HCT116 (cell line): ENCODE results near the gene ZDHHC14.

Experiments used
- EGR1 ChIP-seq: IDR thresholded peaks from 2 replicates; pipeline ENCODE4 v1.6.1; 2012; ENCODE audit warnings: low read depth
- EZH2 ChIP-seq: fragments of 200-600 bp; sonication (generic); IDR thresholded peaks from 2 replicates; pipeline ENCODE4 v1.6.1; 2017; ENCODE audit warnings: antibody characterized with exemption, mixed run types
- FOSL1 ChIP-seq: IDR thresholded peaks from 2 replicates; pipeline ENCODE4 v1.6.1; 2012; ENCODE audit warnings: low read depth
- POLR2A ChIP-seq: IDR thresholded peaks from 2 replicates; pipeline ENCODE4 v1.7.0; 2011; ENCODE audit warnings: borderline replicate concordance; ENCODE audit not compliant: insufficient read depth, insufficient read length; ENCODE audit errors: extremely low read depth
- ZNF274 ChIP-seq: fragments of 200-500 bp; sonication (Bioruptor generic); IDR thresholded peaks from 2 replicates; pipeline ENCODE4 v1.6.1; 2014; ENCODE audit warnings: mild to moderate bottlenecking, low read depth, low read length, inconsistent platforms
- TF ChIP-seq, protein P1 (sequence below), 3 experiments: fragments of 200-600 bp in 1 of 3; sonication (generic) in 1 of 3; IDR thresholded peaks in 2 of 3; conservative IDR thresholded peaks in 1 of 3; 2 replicates each; pipeline ENCODE4 v1.5.1; 2012 to 2017; ENCODE audit warnings: low read depth in 2 of 3, low read length in 2 of 3, antibody characterized with exemption in 1 of 3, borderline replicate concordance in 1 of 3, control low read depth in 1 of 3, mild to moderate bottlenecking in 1 of 3, mixed read lengths in 1 of 3, mixed run types in 1 of 3, moderate library complexity in 1 of 3; ENCODE audit not compliant: insufficient read depth in 1 of 3
- TF ChIP-seq, protein P2 (sequence below): IDR thresholded peaks from 2 replicates; pipeline ENCODE4 v1.6.1; 2012

DNA sequence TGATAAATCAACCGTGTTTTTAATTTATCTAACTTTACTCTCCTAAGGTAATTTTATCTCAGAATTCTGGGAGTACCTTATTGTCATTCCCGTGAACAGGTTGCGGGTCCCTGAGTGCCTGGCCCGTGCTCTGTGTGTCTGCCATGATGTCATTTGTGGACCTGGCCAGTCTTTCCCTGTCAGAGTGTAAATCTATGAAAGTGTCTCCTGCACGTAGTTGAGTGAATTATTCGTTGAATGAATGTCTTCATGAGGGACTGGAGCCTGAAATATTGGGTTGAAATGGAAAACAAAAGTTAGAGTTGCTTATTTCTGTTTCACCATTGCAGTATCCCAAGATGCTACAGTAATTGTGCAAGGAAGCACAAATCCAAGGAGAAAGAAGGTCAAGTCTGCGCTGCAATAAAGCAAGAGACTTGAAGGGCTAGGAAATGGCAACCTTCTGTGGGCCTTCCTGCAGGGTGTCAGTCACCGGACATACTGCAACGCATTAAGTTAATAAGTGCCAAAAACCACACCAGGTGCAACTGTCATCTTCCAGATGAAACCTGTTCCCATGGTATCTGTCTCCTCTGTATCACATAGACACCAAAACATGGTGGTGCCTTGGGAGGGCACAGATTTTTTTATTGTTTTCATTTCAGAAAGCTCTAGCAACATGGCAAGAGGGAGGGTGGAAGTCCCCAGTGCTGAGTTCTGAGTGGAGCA, 135.5 kb downstream of the ZDHHC14 start:
- TF ChIP-seq, protein P1, sequence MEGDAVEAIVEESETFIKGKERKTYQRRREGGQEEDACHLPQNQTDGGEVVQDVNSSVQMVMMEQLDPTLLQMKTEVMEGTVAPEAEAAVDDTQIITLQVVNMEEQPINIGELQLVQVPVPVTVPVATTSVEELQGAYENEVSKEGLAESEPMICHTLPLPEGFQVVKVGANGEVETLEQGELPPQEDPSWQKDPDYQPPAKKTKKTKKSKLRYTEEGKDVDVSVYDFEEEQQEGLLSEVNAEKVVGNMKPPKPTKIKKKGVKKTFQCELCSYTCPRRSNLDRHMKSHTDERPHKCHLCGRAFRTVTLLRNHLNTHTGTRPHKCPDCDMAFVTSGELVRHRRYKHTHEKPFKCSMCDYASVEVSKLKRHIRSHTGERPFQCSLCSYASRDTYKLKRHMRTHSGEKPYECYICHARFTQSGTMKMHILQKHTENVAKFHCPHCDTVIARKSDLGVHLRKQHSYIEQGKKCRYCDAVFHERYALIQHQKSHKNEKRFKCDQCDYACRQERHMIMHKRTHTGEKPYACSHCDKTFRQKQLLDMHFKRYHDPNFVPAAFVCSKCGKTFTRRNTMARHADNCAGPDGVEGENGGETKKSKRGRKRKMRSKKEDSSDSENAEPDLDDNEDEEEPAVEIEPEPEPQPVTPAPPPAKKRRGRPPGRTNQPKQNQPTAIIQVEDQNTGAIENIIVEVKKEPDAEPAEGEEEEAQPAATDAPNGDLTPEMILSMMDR (IDR thresholded peaks at IDR 0.05 in 2 of 3, conservative IDR thresholded peaks at IDR 0.05 in 1 of 3; ENCODE audit: borderline replicate concordance in 1 of 3, insufficient read depth in 1 of 3, low read depth in 2 of 3, low read length in 2 of 3) = no peak
- TF ChIP-seq FOSL1 (no peak), EGR1 (no peak), EZH2 (no peak), POLR2A (no peak), ZNF274 (no peak)
- TF ChIP-seq, protein P2, sequence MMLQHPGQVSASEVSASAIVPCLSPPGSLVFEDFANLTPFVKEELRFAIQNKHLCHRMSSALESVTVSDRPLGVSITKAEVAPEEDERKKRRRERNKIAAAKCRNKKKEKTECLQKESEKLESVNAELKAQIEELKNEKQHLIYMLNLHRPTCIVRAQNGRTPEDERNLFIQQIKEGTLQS = no peak
